Measurements from ENCODE around the gene TJP1.

The TJP1 gene

GRCh38 chr15:29652595-29652994 lies 169.7 kb downstream of the TJP1 start:
- TF ChIP-seq ZNF302 (tag by site-specific recombination; IDR thresholded peaks at IDR 0.05; ENCODE audit: low read depth) = no peak
- H3K4me1 ChIP-seq (ENCODE audit: control insufficient read depth, insufficient read depth, low read length) = no peaks in the 10 kb centered on the region
- H3K4me3 ChIP-seq (ENCODE audit: low read depth, low read length) = no peak overlapping the region
- no peak overlapping the region for H3K27ac ChIP-seq (ENCODE audit: extremely low read depth, low read depth, low read length)
- H3K36me3 ChIP-seq (ENCODE audit: control insufficient read depth in 2 of 2, insufficient read depth in 1 of 2, low read length in 2 of 2) = no peaks in the 10 kb centered on the region
- POLR2A ChIA-PET = no interaction called here
- CTCF ChIA-PET = no interaction called here
- no peaks in the 10 kb centered on the region for H3K9me3 ChIP-seq (ENCODE audit: control insufficient read depth, insufficient read depth, low read depth, low read length)

GRCh38 chr15:29651476-29652233 lies 170.6 kb downstream of the TJP1 start:
- H3K36me3 ChIP-seq (ENCODE audit: control insufficient read depth in 2 of 2, insufficient read depth in 1 of 2, low read length in 2 of 2) = no peaks in the 10 kb centered on the region
- TF ChIP-seq REST (tag by site-specific recombination; IDR thresholded peaks at IDR 0.05) (peak; percentile 43; the same call in 1 of the 2 replicates), ZNF596 (tag by site-specific recombination; IDR thresholded peaks at IDR 0.05) (no peak)
- H3K4me3 ChIP-seq (ENCODE audit: low read depth, low read length) = no peak overlapping the region
- H3K9me3 ChIP-seq (ENCODE audit: control insufficient read depth, insufficient read depth, low read depth, low read length) = no peaks in the 10 kb centered on the region
- no peaks in the 10 kb centered on the region for H3K4me1 ChIP-seq (ENCODE audit: control insufficient read depth, insufficient read depth, low read length)
- POLR2A ChIA-PET = no interaction called here
- CTCF ChIA-PET = no interaction called here
- H3K27ac ChIP-seq (ENCODE audit: extremely low read depth, low read depth, low read length) = no peak overlapping the region
